IPS-18c (cell line): ENCODE measurements around the gene BAIAP2.

Source experiments
- H3K4me3 ChIP-seq: 2 replicates; pipeline ENCODE4 v1.7.0; 2013; ENCODE audit warnings: low read depth, mild to moderate bottlenecking, low read length, moderate library complexity; ENCODE audit not compliant: insufficient read depth
- H3K9me3 ChIP-seq: one replicate; pipeline ENCODE4 v1.6.1; 2013; ENCODE audit warnings: mild to moderate bottlenecking, low read length, moderate library complexity; ENCODE audit not compliant: control insufficient read depth, insufficient read depth

The BAIAP2 gene

GRCh38 chr17:81043725-81044427, 8.9 kb downstream of the BAIAP2 start:
- H3K9me3 ChIP-seq: peaks cover 3% of the 10 kb centered on the region
- H3K4me3 ChIP-seq: no peak overlapping the region

GRCh38 chr17:81044428-81044763, 9.4 kb downstream of the BAIAP2 start:
- Histone ChIP-seq H3K4me3 (no peak overlapping the region), H3K9me3 (peaks cover 3% of the 10 kb centered on the region)

GRCh38 chr17:81044764-81045589, 10.0 kb downstream of the BAIAP2 start:
- peaks cover 2% of the 10 kb centered on the region for H3K9me3 ChIP-seq
- no peak overlapping the region for H3K4me3 ChIP-seq

GRCh38 chr17:81045590-81046095, 10.7 kb downstream of the BAIAP2 start:
- H3K4me3 ChIP-seq: no peak overlapping the region
- H3K9me3 ChIP-seq: no peaks in the 10 kb centered on the region

GRCh38 chr17:81046132-81046769, 11.3 kb downstream of the BAIAP2 start:
- no peaks in the 10 kb centered on the region for H3K9me3 ChIP-seq
- H3K4me3 ChIP-seq: no peak overlapping the region

GRCh38 chr17:81046770-81047359, 11.9 kb downstream of the BAIAP2 start:
- no peaks in the 10 kb centered on the region for H3K9me3 ChIP-seq
- no peak overlapping the region for H3K4me3 ChIP-seq

GRCh38 chr17:81048827-81049371, 13.9 kb downstream of the BAIAP2 start:
- Histone ChIP-seq H3K4me3 (no peak overlapping the region), H3K9me3 (no peaks in the 10 kb centered on the region)

GRCh38 chr17:81049372-81049911, 14.5 kb downstream of the BAIAP2 start:
- no peak overlapping the region for H3K4me3 ChIP-seq
- no peaks in the 10 kb centered on the region for H3K9me3 ChIP-seq

- Histone ChIP-seq H3K9me3 (no peaks in the 10 kb centered on the region), H3K4me3 (no peak overlapping the region)
Observed at GRCh38 chr17:81049973-81050551, 15.1 kb downstream of the BAIAP2 start.

- Histone ChIP-seq H3K4me3 (no peak overlapping the region), H3K9me3 (no peaks in the 10 kb centered on the region)
Observed at GRCh38 chr17:81050645-81051625, 16.0 kb downstream of the BAIAP2 start.

- Histone ChIP-seq H3K9me3 (no peaks in the 10 kb centered on the region), H3K4me3 (no peak overlapping the region)
Observed at GRCh38 chr17:81052199-81052997, 17.4 kb downstream of the BAIAP2 start.

GRCh38 chr17:81053041-81053970, 18.4 kb downstream of the BAIAP2 start:
- peaks cover 4% of the 10 kb centered on the region for H3K9me3 ChIP-seq
- no peak overlapping the region for H3K4me3 ChIP-seq

- Histone ChIP-seq H3K9me3 (peaks cover 4% of the 10 kb centered on the region), H3K4me3 (no peak overlapping the region)
Observed at GRCh38 chr17:81054308-81054707, 19.4 kb downstream of the BAIAP2 start.

- H3K9me3 ChIP-seq: peaks cover 4% of the 10 kb centered on the region
- no peak overlapping the region for H3K4me3 ChIP-seq
Observed at GRCh38 chr17:81054881-81055370, 20.0 kb downstream of the BAIAP2 start.
